HG02610 (cell line): ENCODE measurements around the gene ENG.
A peak's percentile ranks its signal among the peaks of the same experiment; 100 is the strongest.
"Not testable (repeated sequence)": the region's sequence is repeated elsewhere in the genome, so short reads cannot be mapped to it uniquely, and the experiment has no call there.

Experiments
- ATAC-seq: cut with Tn5 transposase; IDR thresholded peaks from one replicate; pipeline ENCODE4 v1.9.1; 2021; ENCODE audit warnings: mild to moderate bottlenecking, moderate library complexity; ENCODE audit not compliant: unreplicated experiment

Gene ENG

DNA sequence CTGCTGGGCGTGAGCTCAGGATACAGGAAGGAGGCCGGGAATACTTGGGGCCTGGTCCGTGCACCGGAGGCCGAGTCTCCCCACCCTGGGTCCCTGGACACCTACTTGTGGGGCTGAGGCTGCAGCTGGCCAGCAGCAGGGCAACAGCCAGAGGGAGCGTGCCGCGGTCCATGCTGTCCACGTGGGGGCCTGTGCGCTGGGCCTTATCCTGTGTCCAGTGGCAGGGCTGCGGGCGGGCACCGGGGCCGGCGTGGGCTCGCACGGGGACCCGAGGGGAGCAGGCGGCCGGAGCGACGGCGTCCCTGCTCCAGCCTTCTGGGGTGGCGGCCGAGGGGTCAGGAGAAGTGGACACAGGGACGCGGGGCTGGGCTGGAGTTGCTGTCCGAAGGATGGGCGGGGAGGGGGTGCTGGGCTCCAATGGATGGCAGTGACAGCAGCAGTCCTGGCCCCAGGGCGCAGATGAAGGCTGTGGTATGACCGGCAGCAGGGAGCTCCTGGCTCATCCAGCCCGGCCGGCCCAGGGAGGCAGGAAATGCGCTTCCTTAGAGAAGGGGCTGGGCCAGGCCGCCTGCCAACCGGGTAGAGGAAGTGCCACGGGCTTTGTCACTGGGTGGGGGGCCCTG, at the start of gene ENG:
Gene ENG (minus strand): TSS at position 475 of the 623 bp plus-strand sequence. CDS start 303 bp downstream, at position 172.
- ATAC-seq = no peak

DNA sequence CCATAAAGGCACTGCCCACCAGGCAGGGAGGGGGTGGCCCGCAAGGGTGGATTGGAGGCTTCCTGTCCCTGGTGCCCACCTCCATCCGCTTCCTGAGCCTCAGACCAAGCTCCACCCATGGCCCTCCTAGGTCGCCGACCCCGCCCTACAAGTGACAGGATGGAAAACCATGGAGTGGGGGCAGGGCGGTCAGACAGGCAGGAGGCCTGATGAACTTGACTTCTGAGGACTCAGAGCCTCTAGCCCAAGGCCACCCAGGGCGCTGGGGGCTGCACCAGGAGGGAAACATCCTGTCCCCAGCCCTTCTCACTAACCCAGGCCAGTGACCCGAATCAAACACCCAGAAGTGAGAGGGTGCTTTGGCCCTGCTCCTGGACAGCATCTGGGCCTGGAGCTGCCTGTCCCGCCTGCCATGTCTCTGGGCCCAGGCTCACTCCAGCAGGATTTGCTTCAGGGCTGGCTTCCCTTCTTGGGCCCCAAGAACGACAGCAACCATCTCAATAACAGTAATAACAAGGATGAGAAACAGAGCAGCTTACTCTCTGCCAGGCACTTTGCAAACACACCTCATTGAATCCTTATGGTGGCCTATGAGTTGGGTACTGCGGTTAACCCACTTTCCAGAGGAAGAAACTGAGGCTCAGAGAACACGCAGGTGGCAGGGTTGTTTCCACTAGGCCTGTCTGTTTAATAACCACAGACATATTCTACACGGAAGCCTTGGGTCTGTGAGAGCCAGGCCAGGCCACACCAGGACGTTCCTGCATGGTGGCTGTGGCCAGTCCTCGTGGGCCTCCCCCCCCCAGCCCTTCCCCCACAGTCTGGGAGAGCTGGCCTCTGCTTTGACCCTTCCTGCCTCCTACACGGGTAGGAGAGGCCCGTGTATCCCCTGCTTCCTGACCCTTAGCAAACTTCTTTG, 49.4 kb upstream of the ENG start:
- peak; percentile 32 for ATAC-seq

GRCh38 chr9:127899128-127899943, 44.9 kb upstream of the ENG start, which contains the start of gene ST6GALNAC6:
TSS of gene ST6GALNAC6 (minus strand) at chr9:127899603. CDS start at chr9:127897981, 1,622 bp downstream.
- peak; percentile 73 for ATAC-seq

- ATAC-seq = peak; percentile 7
Measured at GRCh38 chr9:127898433-127899127, 44.1 kb upstream of the ENG start.

- no peak for ATAC-seq
Measured at GRCh38 chr9:127897193-127897692, 42.8 kb upstream of the ENG start.

DNA sequence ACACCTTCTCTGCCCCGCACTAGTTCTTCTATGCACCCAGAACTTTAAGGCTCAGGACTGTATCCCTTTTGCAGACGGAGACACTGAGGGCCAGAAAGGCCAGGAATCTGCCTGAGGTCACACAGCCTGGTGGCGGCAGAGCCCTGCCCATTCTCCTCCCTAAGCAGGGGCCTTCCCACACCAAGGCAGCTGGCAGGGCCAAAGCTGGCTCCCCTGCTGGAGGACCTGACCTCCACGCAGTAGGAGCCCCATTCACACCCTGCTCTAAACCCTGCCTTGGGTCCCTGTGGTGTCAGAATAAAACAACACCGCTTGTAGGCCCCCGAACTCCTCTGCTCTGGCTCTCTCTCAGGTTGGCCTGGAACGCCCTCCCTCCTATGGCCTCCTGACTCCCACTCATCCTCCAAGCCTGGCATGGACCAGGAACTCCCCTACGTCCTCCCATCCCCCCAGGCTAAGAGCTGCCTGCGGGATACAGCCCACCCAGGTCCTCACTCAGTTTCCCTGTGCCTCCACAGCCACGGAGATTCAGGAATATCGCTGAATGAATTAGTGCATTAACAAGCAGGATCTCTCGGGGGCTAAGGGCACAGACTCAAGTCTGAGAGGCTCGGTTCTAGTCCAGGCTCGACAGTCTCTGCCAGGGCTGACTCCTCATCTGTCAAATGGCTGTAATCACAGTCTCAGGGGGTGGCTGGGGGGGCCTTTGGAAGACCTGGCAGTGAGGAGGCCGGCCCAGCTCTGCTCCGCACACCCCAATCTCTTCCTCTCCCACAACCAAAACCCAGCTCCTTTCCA, 42.1 kb upstream of the ENG start:
- ATAC-seq = no peak

- ATAC-seq = no peak
Measured at GRCh38 chr9:127895811-127896210, 41.4 kb upstream of the ENG start.

DNA sequence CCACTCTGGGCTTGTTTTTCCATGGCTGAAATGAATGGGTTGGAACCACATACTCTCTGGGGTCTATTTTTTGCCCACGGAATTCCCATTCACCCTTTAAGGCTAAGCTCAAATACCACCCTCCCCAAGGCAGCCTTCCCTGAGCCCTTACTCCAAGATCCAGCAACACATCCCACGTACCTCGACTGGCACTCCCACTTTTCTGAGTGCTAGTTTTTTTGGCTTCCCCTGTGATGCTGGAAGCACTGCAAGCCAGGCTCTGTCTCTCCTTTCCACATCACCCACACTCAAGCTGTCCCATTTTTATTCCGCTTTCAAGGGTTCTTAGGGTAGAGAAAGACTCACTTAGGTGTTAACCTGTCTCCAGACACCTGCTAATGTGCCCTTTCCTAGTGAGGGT, 38.9 kb upstream of the ENG start:
- no peak for ATAC-seq

- ATAC-seq = no peak
Measured at GRCh38 chr9:127892831-127893230, 38.4 kb upstream of the ENG start.

- no peak for ATAC-seq
Measured at GRCh38 chr9:127890053-127890452, 35.6 kb upstream of the ENG start.

- ATAC-seq = no peak
Measured at GRCh38 chr9:127887792-127888191, 33.3 kb upstream of the ENG start.

GRCh38 chr9:127886401-127886972, 32.0 kb upstream of the ENG start:
- ATAC-seq = no peak

DNA sequence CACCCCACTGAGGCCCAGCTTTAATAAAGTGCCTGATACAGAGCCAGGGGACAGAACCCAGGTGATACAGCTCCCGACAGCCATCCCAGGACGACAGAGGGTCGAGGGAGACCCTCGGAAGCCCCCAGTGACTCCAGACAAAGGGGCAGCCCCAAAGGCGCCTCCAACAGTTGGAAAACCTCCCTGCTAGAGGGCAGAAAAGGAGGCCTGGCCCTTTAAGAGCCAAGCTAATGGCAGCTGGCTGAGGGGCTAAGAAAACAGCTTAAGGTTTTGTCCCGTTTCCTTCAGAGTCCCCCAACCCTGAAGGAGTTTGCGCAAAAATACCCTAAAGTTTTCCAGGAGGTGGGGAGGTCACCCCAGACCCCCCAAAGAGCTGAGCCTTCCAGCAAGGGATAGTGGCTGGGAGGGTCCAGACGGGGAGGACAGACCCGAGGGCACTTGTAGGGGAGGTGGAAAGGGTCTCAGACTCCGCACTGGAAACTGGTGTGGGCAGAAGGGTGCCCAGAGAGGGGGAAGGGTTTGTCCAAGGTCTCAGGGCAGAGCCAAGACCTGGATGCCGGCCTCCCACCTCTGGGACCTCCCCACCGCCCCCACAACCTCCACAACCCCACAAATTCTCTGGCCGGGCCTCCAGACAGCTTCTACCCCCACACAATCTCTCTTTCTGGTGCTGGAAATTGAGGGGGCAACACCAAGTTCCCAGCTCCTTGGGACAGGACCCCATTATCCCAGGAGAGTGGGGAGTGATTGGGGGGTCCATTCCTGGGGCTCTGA, 31.2 kb upstream of the ENG start:
- no peak for ATAC-seq

- ATAC-seq = no peak
Measured at GRCh38 chr9:127884976-127885490, 30.6 kb upstream of the ENG start.

GRCh38 chr9:127884427-127884911, 30.0 kb upstream of the ENG start:
- ATAC-seq = no peak

DNA sequence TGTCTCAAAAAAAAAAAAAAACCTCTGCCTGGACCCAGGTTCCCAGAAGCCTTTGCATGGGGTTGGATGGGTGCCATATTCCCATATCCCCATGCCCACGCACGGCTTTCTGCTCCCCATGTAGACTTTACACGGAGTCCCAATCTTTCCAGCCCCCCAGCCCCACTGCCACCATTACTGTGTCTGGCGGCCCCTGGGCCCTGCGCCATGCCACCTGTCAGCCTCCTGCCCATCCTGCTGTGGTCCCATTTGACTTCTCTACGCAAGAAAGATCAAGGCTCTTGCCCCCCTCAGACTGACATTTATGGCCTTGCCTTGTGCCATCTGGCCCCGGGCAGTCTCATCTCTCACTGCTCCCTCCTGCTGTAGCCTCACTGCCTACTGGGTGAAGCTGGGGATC, 29.5 kb upstream of the ENG start:
- ATAC-seq = no peak

DNA sequence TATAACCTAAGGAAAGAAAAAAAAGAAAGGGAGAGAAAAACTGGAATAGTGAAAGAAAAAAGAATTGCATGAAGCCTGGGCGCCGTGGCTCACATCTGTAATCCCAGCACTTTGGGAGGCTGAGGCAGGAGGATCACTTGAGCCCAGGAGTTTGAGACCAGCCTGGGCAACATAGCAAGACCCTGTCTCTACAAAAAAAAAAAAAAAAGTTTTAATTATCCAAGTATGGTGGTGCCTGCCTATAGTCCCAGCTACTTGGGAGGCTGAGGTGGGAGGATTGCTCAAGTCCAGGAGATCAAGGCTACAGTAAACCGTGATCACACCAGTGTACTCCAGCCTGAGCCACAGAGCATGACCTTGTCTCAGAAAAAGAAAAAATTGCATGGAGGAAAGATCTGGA, 27.3 kb upstream of the ENG start:
- ATAC-seq = not testable (repeated sequence)

DNA sequence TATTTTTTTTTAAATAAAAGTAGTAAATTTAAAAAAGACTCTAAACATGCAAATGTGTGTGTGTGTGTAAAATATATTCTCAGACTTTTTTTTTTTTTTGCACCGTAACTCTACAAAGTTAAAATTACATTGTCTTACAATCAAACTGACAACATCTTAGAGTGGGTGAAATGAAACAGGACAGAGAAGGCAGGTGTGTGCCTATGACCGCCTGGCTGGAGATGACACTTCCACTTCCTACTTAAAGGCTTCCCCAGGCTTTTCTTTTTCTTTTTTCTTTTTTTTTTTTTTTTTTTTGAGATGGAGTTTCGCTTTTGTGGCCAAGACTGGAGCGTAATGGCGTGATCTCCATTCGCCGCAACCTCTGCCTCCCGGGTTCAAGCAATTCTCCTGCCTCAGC, 25.7 kb upstream of the ENG start:
- ATAC-seq = no peak
